ENCODE data around the gene FBXO42. TPM values are rescaled to one million over a fixed set of nuclear protein-coding genes. Genes with fewer than 3 reads are reported as not detected.

Gene FBXO42
- total and polyA plus RNA-seq, 9 of the 15 experiments (the other 6 are each of a cell fraction or from before 2014, with no cell fraction given): 7.2 to 24.8 (median 17.4) TPM

- WGBS (ENCODE audit: insufficient coverage, low coverage, missing lambda C conversion rate): 55% methylated on average over 25 of the region's 35 CpGs
- DNase-seq (ENCODE audit: extremely low read depth in 1 of 4, low spot score in 3 of 4) (peak; percentile 59 to 80 (median 62)), ATAC-seq (peak; percentile 5), FAIRE-seq (peak; percentile 57)
- Histone ChIP-seq H2AFZ (ENCODE audit: low read depth, low read length) (peak overlapping the region; percentile 45; the same call in 1 of the 2 replicates), H3K4me1 (replicated peaks in 1 of 2; ENCODE audit: control insufficient read depth in 2 of 2, insufficient read depth in 2 of 2, low read length in 2 of 2) (peaks cover 52 to 58% of the 10 kb centered on the region in 2 experiments; a peak in 4 of 5 replicates), H3K9me1 (ENCODE audit: control insufficient read depth, insufficient read depth, low read length) (peaks cover 8% of the 10 kb centered on the region), H3K4me3 (no peak overlapping the region), H3K79me2 (ENCODE audit: control insufficient read depth, insufficient read depth, low read length) (peaks cover 10% of the 10 kb centered on the region), H3K27ac (ENCODE audit: extremely low read depth, low read depth, low read length) (peak overlapping the region; percentile 42; the same call in 1 of the 3 replicates), H3K4me2 (ENCODE audit: insufficient read depth, low read length) (peak overlapping the region; percentile 69), H3K36me3 (ENCODE audit: control insufficient read depth, insufficient read depth, low read length) (peaks cover 21% of the 10 kb centered on the region; the same call in 2 of the 3 replicates), H3K9ac (ENCODE audit: insufficient read depth in 1 of 2, low read depth in 2 of 2, low read length in 2 of 2) (peak overlapping the region; percentile 0 to 86; a peak in 3 of 4 replicates), H3K27me3 (ENCODE audit: control insufficient read depth in 2 of 2, insufficient read depth in 2 of 2, low read length in 2 of 2) (no peaks in the 10 kb centered on the region), H4K20me1 (replicated peaks; ENCODE audit: control insufficient read depth, insufficient read depth, low read length) (no peaks in the 10 kb centered on the region), H3K9me3 (replicated peaks; ENCODE audit: control insufficient read depth, insufficient read depth, low read depth, low read length) (0 out of 2 replicates have a peak, but pooled peaks cover 3% of the 10 kb centered on the region)
- CTCF ChIA-PET (ENCODE audit: low intra/inter-chr PET ratio): no interaction called here
- BruUV-seq (replicated peaks): no TSS peak
- intact Hi-C loops (cut with micrococcal nuclease) (no loop called here), in situ Hi-C loops (cut with MboI) (no loop called here)
- POLR2A ChIA-PET: interaction anchor here (0.6 to 2.2 kb wide), 4 partner anchors 10 to 705 kb away, joined by 3 to 9 read pairs (median 4); partner anchors contain the start of gene DNAJC16
- no peak for TF ChIP-seq E2F4 (CRISPR knock-in tag; IDR thresholded peaks at IDR 0.05; ENCODE audit: low read depth)
- TF ChIP-seq RCOR1 (IDR thresholded peaks at IDR 0.05; ENCODE audit: borderline replicate concordance in 1 of 2, low read depth in 2 of 2, low read length in 2 of 2): peak; percentile 14 to 51; a peak in 1 of 4 replicates
- TF ChIP-seq, protein P1, sequence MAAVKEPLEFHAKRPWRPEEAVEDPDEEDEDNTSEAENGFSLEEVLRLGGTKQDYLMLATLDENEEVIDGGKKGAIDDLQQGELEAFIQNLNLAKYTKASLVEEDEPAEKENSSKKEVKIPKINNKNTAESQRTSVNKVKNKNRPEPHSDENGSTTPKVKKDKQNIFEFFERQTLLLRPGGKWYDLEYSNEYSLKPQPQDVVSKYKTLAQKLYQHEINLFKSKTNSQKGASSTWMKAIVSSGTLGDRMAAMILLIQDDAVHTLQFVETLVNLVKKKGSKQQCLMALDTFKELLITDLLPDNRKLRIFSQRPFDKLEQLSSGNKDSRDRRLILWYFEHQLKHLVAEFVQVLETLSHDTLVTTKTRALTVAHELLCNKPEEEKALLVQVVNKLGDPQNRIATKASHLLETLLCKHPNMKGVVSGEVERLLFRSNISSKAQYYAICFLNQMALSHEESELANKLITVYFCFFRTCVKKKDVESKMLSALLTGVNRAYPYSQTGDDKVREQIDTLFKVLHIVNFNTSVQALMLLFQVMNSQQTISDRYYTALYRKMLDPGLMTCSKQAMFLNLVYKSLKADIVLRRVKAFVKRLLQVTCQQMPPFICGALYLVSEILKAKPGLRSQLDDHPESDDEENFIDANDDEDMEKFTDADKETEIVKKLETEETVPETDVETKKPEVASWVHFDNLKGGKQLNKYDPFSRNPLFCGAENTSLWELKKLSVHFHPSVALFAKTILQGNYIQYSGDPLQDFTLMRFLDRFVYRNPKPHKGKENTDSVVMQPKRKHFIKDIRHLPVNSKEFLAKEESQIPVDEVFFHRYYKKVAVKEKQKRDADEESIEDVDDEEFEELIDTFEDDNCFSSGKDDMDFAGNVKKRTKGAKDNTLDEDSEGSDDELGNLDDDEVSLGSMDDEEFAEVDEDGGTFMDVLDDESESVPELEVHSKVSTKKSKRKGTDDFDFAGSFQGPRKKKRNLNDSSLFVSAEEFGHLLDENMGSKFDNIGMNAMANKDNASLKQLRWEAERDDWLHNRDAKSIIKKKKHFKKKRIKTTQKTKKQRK (IDR thresholded peaks at IDR 0.05; ENCODE audit: borderline replicate concordance, low read depth, low read length): no peak
- no peak; the same call in 1 of the 2 replicates for TF ChIP-seq NFIC (IDR thresholded peaks at IDR 0.05)
- TF ChIP-seq, protein P2, sequence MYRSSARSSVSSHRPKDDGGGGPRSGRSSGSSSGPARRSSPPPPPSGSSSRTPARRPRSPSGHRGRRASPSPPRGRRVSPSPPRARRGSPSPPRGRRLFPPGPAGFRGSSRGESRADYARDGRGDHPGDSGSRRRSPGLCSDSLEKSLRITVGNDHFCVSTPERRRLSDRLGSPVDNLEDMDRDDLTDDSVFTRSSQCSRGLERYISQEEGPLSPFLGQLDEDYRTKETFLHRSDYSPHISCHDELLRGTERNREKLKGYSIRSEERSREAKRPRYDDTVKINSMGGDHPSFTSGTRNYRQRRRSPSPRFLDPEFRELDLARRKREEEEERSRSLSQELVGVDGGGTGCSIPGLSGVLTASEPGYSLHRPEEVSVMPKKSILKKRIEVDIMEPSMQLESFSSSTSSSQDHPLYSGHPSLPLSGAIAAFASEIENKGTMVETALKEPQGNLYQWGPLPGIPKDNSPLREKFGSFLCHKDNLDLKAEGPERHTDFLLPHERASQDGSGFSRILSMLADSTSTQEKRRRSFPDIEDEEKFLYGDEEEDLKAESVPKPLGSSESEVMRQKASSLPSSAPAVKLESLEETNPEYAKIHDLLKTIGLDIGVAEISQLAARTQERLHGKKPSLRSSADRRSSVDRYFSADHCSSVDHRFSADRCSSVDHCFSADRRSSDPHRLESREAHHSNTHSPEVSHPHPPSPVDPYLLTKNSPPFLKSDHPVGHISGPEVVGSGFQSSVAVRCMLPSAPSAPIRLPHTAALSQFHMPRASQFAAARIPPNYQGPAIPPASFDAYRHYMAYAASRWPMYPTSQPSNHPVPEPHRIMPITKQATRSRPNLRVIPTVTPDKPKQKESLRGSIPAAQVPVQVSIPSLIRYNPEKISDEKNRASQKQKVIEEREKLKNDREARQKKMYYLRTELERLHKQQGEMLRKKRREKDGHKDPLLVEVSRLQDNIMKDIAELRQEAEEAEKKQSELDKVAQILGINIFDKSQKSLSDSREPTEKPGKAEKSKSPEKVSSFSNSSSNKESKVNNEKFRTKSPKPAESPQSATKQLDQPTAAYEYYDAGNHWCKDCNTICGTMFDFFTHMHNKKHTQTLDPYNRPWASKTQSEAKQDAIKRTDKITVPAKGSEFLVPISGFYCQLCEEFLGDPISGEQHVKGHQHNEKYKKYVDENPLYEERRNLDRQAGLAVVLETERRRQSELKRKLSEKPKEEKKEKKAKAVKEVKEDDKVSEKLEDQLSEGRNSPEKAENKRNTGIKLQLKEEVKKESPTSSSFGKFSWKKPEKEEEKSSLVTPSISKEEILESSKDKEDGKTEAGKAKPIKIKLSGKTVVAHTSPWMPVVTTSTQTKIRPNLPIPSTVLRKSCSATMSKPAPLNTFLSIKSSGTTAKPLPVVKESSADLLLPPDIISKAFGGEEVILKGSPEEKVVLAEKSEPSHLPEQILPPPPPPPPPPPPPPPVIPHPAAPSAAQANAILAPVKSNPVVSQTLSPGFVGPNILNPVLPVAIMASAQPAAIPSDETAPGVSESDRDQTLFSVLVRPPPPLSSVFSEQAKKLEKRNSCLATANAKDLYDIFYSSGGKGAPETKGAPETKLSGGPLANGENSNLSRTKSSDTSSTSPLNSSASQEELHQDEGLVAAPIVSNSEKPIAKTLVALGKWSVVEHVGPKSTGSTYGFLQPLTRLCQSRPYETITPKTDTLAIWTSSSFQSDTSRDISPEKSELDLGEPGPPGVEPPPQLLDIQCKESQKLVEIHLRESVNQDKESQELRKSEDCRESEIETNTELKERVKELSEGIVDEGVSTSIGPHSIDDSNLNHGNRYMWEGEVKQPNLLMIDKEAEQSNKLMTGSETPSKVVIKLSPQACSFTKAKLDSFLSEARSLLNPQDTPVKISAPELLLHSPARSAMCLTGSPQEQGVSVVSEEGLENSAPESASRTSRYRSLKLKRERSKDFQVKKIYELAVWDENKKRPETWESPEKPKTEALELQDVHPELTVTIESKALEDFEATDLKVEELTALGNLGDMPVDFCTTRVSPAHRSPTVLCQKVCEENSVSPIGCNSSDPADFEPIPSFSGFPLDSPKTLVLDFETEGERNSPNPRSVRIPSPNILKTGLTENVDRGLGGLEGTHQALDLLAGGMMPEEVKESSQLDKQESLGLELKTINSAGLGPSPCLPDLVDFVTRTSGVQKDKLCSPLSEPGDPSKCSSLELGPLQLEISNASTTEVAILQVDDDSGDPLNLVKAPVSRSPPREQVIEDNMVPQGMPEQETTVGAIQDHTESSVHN (IDR thresholded peaks at IDR 0.05; ENCODE audit: borderline replicate concordance in 1 of 2, low read depth in 1 of 2): no peak
Measured at GRCh38 chr1:16231331-16232315, 120.7 kb downstream of the FBXO42 start.

Measured in K562 (cell line).